Ishikawa (cell line): ENCODE measurements around the gene RNF25.
A peak's percentile ranks its signal among the peaks of the same experiment; 100 is the strongest.

Experiments
- CEBPB ChIP-seq: IDR thresholded peaks from 2 replicates; pipeline ENCODE4 v1.6.1; 2012
- CREB1 ChIP-seq: IDR thresholded peaks from 2 replicates; pipeline ENCODE4 v1.6.1; 2012; ENCODE audit warnings: low read depth
- EGR1 ChIP-seq: IDR thresholded peaks from 2 replicates; pipeline ENCODE4 v1.6.1; 2012
- EP300 ChIP-seq: IDR thresholded peaks from 2 replicates; pipeline ENCODE4 v1.6.1; 2012; ENCODE audit warnings: borderline replicate concordance
- FOXM1 ChIP-seq: IDR thresholded peaks from 2 replicates; pipeline ENCODE4 v1.6.1; 2012; ENCODE audit warnings: low read depth, borderline replicate concordance
- NFIC ChIP-seq: IDR thresholded peaks from 2 replicates; pipeline ENCODE4 v1.6.1; 2012
- RAD21 ChIP-seq: IDR thresholded peaks from 2 replicates; pipeline ENCODE4 v1.6.1; 2012; ENCODE audit warnings: low read depth
- TAF1 ChIP-seq: IDR thresholded peaks from 2 replicates; pipeline ENCODE4 v1.6.1; 2012; ENCODE audit warnings: low read depth, mild to moderate bottlenecking
- TCF12 ChIP-seq: IDR thresholded peaks from 2 replicates; pipeline ENCODE4 v1.6.1; 2012; ENCODE audit warnings: low read depth
- TEAD4 ChIP-seq: IDR thresholded peaks from 2 replicates; pipeline ENCODE4 v1.6.1; 2012
- YY1 ChIP-seq: IDR thresholded peaks from 2 replicates; pipeline ENCODE4 v1.6.1; 2012; ENCODE audit warnings: low read depth
- ZBTB7A ChIP-seq: IDR thresholded peaks from 2 replicates; pipeline ENCODE4 v1.6.1; 2012; ENCODE audit warnings: low read depth
- TF ChIP-seq, protein P1 (sequence below): IDR thresholded peaks from 2 replicates; pipeline ENCODE4 v1.6.1; 2012
- TF ChIP-seq, protein P2 (sequence below): IDR thresholded peaks from 2 replicates; pipeline ENCODE4 v1.6.1; 2012; ENCODE audit warnings: low read depth, mild to moderate bottlenecking
- TF ChIP-seq, protein P3 (sequence below): IDR thresholded peaks from 2 replicates; pipeline ENCODE4 v1.6.1; 2012

Gene RNF25

DNA sequence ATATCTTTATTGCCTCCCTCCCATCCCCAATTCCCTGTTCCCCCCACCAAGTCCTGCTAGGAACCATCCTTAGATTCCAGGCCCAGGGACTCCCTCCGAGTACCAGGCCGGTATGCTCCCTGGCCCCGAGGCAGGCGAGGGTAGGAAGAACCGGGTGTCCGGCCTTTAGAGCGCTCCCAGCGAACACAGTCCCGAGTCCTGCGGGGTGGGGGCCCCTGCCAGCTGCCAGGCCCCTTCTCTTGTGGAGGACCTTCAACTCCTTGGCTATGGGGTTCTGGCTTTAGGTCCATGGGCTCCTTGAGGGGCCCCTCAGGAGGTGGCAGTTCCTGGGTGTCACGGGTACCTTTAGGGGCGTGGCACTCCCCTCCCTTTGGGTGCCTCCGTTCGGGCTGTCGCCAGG, 7.9 kb downstream of the RNF25 start:
- no peak for TF ChIP-seq TAF1
- TF ChIP-seq FOXM1 = no peak
- TF ChIP-seq, protein P1, sequence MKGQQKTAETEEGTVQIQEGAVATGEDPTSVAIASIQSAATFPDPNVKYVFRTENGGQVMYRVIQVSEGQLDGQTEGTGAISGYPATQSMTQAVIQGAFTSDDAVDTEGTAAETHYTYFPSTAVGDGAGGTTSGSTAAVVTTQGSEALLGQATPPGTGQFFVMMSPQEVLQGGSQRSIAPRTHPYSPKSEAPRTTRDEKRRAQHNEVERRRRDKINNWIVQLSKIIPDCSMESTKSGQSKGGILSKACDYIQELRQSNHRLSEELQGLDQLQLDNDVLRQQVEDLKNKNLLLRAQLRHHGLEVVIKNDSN = no peak
- no peak for TF ChIP-seq CEBPB
- TF ChIP-seq, protein P2, sequence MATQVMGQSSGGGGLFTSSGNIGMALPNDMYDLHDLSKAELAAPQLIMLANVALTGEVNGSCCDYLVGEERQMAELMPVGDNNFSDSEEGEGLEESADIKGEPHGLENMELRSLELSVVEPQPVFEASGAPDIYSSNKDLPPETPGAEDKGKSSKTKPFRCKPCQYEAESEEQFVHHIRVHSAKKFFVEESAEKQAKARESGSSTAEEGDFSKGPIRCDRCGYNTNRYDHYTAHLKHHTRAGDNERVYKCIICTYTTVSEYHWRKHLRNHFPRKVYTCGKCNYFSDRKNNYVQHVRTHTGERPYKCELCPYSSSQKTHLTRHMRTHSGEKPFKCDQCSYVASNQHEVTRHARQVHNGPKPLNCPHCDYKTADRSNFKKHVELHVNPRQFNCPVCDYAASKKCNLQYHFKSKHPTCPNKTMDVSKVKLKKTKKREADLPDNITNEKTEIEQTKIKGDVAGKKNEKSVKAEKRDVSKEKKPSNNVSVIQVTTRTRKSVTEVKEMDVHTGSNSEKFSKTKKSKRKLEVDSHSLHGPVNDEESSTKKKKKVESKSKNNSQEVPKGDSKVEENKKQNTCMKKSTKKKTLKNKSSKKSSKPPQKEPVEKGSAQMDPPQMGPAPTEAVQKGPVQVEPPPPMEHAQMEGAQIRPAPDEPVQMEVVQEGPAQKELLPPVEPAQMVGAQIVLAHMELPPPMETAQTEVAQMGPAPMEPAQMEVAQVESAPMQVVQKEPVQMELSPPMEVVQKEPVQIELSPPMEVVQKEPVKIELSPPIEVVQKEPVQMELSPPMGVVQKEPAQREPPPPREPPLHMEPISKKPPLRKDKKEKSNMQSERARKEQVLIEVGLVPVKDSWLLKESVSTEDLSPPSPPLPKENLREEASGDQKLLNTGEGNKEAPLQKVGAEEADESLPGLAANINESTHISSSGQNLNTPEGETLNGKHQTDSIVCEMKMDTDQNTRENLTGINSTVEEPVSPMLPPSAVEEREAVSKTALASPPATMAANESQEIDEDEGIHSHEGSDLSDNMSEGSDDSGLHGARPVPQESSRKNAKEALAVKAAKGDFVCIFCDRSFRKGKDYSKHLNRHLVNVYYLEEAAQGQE = no peak
- no peak for TF ChIP-seq EGR1
- no peak for TF ChIP-seq YY1
- TF ChIP-seq CREB1 = no peak

DNA sequence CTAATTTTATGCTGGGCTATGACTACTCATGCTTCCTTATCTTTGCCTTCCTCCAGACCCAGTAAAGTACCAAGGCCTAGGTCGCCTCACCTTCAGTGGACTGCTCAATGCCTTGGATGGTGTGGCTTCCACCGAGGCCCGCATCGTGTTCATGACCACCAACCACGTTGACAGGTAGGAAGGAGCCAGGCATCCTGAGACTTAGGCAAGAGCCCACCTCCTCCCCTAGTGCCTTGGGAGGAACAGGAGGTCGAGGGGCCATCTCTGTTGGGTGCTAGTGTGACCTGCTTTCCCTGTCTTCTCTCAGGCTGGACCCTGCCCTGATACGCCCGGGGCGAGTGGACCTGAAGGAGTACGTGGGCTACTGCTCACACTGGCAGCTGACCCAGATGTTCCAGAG, 9.0 kb downstream of the RNF25 start:
- TF ChIP-seq, protein P3, sequence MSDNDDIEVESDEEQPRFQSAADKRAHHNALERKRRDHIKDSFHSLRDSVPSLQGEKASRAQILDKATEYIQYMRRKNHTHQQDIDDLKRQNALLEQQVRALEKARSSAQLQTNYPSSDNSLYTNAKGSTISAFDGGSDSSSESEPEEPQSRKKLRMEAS = no peak
- TF ChIP-seq CEBPB (no peak), TCF12 (no peak), EGR1 (no peak), YY1 (no peak), TAF1 (no peak)

DNA sequence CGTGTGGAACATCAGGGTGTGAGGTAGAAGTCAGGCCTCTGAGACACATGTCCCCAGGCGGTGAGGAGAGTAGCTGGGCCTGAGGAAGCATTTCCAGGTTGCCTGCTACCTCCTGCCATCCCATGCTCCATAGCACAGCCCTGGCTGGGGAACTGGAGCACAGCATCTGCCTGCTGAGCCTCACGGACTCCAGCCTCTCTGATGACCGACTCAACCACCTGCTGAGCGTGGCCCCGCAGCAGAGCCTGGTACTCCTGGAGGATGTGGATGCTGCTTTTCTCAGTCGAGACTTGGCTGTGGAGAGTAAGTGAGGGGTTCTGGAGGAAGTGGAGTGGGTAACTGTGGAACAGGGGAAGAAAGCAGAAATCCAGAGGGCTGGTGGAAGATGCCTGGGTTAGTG, 9.4 kb downstream of the RNF25 start:
- TF ChIP-seq YY1 = no peak
- TF ChIP-seq CREB1 = no peak
- TF ChIP-seq, protein P1 = no peak
- no peak for TF ChIP-seq CEBPB
- TF ChIP-seq TAF1 = no peak

DNA sequence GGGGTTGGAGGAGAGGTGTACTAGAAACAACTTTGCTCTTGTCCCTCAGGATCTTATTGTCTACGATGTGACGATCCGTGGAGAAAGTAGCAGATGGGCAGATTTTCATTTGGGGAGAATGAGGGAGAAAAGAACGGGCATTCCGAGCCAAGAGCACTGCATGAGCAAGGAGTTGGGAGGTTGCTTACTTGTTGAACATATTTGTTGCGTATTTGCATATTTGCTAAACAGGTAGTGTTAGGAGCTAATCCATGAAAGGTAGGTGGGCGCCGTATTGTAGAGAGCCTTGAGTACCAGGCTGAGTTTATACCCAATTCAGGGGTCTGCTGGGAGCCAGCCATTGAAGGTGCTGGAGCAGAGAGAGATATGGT, 11.8 kb downstream of the RNF25 start:
- no peak for TF ChIP-seq TAF1
- TF ChIP-seq NFIC = no peak

DNA sequence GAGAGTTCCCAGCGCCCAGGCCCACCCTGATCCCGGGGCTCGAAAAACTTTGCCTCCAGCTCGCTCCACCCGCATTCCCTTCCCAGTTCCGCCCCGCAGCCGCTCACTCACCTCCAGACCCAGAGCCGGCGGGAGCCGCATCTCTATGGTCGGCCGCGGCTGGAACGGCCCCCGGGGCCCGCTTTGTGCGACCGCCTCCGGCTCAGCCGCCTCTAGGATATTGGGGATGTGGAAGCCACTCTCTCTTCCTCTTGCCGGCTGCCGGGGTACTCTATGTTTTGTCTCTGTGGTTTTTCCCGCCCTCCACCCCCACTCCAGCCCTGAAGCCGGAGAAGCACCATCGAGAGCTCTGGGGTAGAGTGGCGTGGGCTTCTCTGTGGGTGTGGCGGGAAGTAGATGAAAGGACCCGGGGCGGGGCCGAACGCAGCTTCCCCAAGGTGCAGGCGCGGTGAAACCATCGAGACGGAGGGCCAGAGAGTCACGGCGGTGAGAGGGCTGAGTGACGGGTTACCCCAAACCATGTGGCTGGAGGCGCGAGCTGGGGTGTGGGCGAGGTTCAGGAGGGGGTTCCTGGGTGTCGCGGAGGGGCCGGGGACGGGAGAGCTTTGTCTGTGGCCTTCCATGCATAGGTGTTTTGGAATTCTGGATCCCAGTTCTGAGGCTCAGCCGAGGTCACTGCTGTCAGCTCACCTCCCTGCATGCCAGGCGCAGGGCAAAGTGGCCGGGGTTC, 12.4 kb downstream of the RNF25 start, which contains the start of the genes BCS1L and ZNF142:
TSS of gene BCS1L (plus strand) at position 426 of the 730 bp plus-strand sequence. CDS start 1,305 bp downstream, outside the sequence.
TSS of gene ZNF142 (minus strand) at position 366 of the 730 bp plus-strand sequence. CDS start 3,194 bp downstream, outside the sequence.
- peak; percentile 55 for TF ChIP-seq TAF1
- TF ChIP-seq, protein P1 = peak; percentile 29; the same call in 1 of the 2 replicates
- peak; percentile 33; the same call in 1 of the 2 replicates for TF ChIP-seq CREB1
- TF ChIP-seq ZBTB7A = no peak
- TF ChIP-seq EP300 = peak; percentile 41; the same call in 1 of the 2 replicates
- TF ChIP-seq YY1 = peak; percentile 47; the same call in 1 of the 2 replicates
- no peak for TF ChIP-seq CEBPB
- TF ChIP-seq, protein P3 = peak; percentile 97

DNA sequence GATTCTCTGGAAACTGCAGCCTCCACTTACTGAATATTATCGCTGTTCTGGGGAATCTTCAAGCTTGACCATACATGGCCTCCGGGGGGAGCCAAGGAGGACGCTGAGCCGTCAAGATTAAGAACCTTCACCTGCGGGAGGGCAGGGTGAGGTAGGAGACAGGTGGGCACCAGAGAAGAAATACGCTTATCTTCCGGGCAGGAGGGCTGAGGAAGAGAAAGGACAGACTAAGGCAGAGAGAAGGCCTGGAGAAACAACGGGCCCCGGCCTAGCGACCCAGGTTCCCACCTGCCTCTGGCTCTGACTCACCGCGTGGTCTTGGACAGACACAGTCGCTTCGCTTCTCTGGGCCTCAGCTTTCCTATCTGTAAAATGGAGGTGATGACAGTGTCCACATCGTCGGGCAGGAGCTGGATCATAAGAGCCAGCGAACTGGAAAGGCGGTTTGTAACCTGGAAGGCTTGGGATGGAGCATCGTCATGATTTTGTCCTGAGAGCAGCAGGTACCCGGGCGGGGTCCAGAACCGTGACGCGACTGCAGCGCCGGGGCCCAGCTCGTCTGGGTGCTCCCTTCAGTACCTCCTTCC, 13.0 kb downstream of the RNF25 start:
- TF ChIP-seq EP300 (no peak; the same call in 1 of the 2 replicates), NFIC (no peak), TEAD4 (no peak), FOXM1 (no peak), TCF12 (no peak), CREB1 (no peak), TAF1 (no peak; the same call in 1 of the 2 replicates), ZBTB7A (no peak), YY1 (no peak), EGR1 (no peak), CEBPB (no peak), RAD21 (no peak)
- TF ChIP-seq, protein P1 = no peak
- TF ChIP-seq, protein P2 = no peak
- TF ChIP-seq, protein P3 = no peak
